ENCODE results near the gene KCNQ4. TPM values are rescaled to one million over a fixed set of nuclear protein-coding genes. Genes with fewer than 3 reads are reported as not detected.

KCNQ4 gene
- total and polyA plus RNA-seq, 2 of the 13 experiments (the other 11 are each of a cell fraction or from before 2014, with no cell fraction given): 0.02 to 0.09 TPM

- CTCF ChIA-PET (ENCODE audit: low intra/inter-chr PET ratio, low total read pairs): no interaction called here
- no peak overlapping the region for H3K27ac ChIP-seq (ENCODE audit: extremely low read length, insufficient read depth, low read length)
- no peak overlapping the region for H3K4me3 ChIP-seq (replicated peaks in 1 of 3; ENCODE audit: insufficient read depth in 1 of 3, low read depth in 2 of 3, low read length in 3 of 3)
- H3K4me1 ChIP-seq (ENCODE audit: insufficient read depth, low read length): peaks cover 12% of the 10 kb centered on the region
- in situ Hi-C loops (cut with HindIII; ENCODE audit: extremely low pct_ligation_motif_present, low pct_unique_long_range_greater_than_20kb): no loop called here
- no TSS peak for BruUV-seq (replicated peaks)
- WGBS (ENCODE audit: low lambda C conversion rate): 30% methylated on average over 1 of the region's 2 CpGs
- FAIRE-seq (no peak), ATAC-seq (no peak), DNase-seq (ENCODE audit: low spot score) (no peak)
- intact Hi-C loops (cut with micrococcal nuclease; ENCODE audit: unreplicated experiment): no loop called here
- POLR2A ChIA-PET: no interaction called here
- no peak overlapping the region for H3K9ac ChIP-seq (ENCODE audit: insufficient read depth, low read depth, low read length)
- H3K79me2 ChIP-seq (ENCODE audit: insufficient read depth, low read length): no peaks in the 10 kb centered on the region
- no peak overlapping the region for H3K4me2 ChIP-seq (ENCODE audit: low read depth, low read length)
- H3K9me3 ChIP-seq (ENCODE audit: low read length): no peaks in the 10 kb centered on the region
- no peak for TF ChIP-seq CTCF (CRISPR knock-in tag; IDR thresholded peaks at IDR 0.05)
- TF ChIP-seq LCORL (IDR thresholded peaks at IDR 0.05): no peak
- TF ChIP-seq LCORL (CRISPR knock-in tag; IDR thresholded peaks at IDR 0.05): no peak
- no peak for TF ChIP-seq ZBTB39 (CRISPR knock-in tag; IDR thresholded peaks at IDR 0.05)
- TF ChIP-seq RELA (CRISPR knock-in tag; IDR thresholded peaks at IDR 0.05): no peak
- TF ChIP-seq SUZ12 (IDR thresholded peaks at IDR 0.05; ENCODE audit: low read depth, low read length): no peak
- TF ChIP-seq E2F5 (CRISPR knock-in tag; conservative IDR thresholded peaks at IDR 0.05): no peak
- TF ChIP-seq ELF1 (CRISPR knock-in tag; IDR thresholded peaks at IDR 0.05): no peak
- no peak for TF ChIP-seq ZNF367 (CRISPR knock-in tag; IDR thresholded peaks at IDR 0.05; ENCODE audit: borderline replicate concordance)
- no peak for TF ChIP-seq ZNF550 (CRISPR knock-in tag; IDR thresholded peaks at IDR 0.05; ENCODE audit: borderline replicate concordance)
- no peak for TF ChIP-seq ZNF83 (CRISPR knock-in tag; IDR thresholded peaks at IDR 0.05; ENCODE audit: borderline replicate concordance)
- TF ChIP-seq ZNF749 (CRISPR knock-in tag; IDR thresholded peaks at IDR 0.05; ENCODE audit: borderline replicate concordance): no peak
- TF ChIP-seq ZKSCAN5 (CRISPR knock-in tag; IDR thresholded peaks at IDR 0.05): no peak
- no peak for TF ChIP-seq NR2F6 (IDR thresholded peaks at IDR 0.05)
- TF ChIP-seq NR2F6 (CRISPR knock-in tag; IDR thresholded peaks at IDR 0.05): no peak
- H3K36me3 ChIP-seq (replicated peaks in 1 of 2; ENCODE audit: control insufficient read depth in 1 of 2, insufficient read depth in 2 of 2, low read length in 2 of 2): no peaks in the 10 kb centered on the region
- H2AFZ ChIP-seq (ENCODE audit: low read length): no peak overlapping the region
- H4K20me1 ChIP-seq (ENCODE audit: insufficient read depth, low read length): no peaks in the 10 kb centered on the region
- H3K27me3 ChIP-seq (ENCODE audit: control insufficient read depth in 1 of 2, insufficient read depth in 2 of 2, low read length in 2 of 2): peaks cover 5 to 55% of the 10 kb centered on the region in 2 experiments; a peak in 4 of 5 replicates
Observed at GRCh38 chr1:40857737-40858136, 74.2 kb downstream of the KCNQ4 start.

All from HepG2 (cell line).